Measurements from ENCODE around the gene RANGAP1.
"Not testable (repeated sequence)": the region's sequence is repeated elsewhere in the genome, so short reads cannot be mapped to it uniquely, and the experiment has no call there.

RANGAP1 gene

DNA sequence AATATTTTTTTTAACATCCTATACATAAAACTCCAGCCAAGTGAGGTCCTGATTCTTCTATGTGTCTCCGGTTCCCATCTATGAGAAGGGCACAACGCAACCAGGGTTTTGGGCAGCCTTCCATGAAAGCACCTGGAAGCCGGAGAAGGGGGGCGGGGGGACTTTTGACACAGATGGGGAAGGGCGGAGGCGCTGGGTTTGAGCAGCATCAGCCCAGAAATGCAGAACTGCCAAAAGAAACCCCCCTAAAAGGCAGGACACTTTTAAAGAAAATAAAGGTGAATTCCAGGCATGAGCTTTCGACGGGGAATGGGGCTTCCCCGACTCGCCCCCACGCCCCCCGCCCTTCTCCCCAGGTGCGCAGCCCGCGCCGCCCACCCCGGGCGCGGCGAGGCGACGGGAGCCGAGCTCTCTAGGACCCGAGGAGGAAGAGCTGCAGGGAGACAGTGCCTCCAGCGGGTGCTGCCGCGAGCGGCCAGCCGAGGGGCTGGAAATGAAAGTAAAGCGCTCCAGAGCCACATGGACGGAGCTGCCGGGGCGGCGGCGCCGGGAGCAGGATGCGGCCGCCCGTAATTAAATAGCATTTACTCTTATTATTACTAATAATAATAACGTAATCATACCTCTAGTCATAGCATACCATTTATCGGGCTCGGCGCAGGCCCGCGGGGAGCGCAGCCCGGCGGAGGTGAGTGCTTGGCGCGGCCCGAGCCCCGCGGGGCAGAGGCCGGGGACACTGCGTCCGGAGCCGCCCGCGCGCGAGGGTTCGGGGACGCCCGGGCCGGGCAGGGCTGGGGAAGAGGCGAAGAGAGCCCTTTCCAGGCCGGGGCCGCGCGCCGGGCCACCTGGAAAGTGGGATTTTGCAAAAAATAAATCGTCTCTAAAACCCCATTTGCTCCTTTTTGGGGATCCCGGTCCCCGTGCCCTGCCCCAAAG lies 15.4 kb upstream of the RANGAP1 start, which contains the start of gene ZC3H7B:
TSS of gene ZC3H7B (plus strand) at position 441 of the 936 bp plus-strand sequence. CDS start 19,136 bp downstream, outside the sequence.
- DNase-seq (ENCODE audit: low spot score), result peak; percentile 91

- no peak for DNase-seq (ENCODE audit: low spot score)
Measured at GRCh38 chr22:41300661-41301060, 14.7 kb upstream of the RANGAP1 start.

GRCh38 chr22:41296826-41297667 lies 11.1 kb upstream of the RANGAP1 start:
- no peak for DNase-seq (ENCODE audit: low spot score)

DNA sequence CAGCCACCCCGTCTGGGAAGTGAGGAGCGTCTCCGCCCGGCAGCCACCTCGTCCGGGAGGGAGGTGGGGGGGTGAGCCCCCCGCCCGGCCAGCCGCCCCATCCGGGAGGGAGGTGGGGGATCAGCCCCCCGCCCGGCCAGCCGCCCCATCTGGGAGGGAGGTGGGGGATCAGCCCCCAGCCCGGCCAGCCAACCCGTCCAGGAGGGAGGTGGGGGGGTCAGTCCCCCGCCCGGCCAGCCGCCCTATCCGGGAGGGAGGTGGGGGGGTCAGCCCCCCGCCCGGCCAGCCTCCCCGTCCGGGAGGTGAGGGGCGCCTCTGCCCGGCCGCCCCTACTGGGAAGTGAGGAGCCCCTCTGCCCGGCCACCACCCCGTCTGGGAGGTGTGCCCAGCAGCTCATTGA lies 8.8 kb upstream of the RANGAP1 start:
- not testable (repeated sequence) for DNase-seq (ENCODE audit: low spot score)

DNA sequence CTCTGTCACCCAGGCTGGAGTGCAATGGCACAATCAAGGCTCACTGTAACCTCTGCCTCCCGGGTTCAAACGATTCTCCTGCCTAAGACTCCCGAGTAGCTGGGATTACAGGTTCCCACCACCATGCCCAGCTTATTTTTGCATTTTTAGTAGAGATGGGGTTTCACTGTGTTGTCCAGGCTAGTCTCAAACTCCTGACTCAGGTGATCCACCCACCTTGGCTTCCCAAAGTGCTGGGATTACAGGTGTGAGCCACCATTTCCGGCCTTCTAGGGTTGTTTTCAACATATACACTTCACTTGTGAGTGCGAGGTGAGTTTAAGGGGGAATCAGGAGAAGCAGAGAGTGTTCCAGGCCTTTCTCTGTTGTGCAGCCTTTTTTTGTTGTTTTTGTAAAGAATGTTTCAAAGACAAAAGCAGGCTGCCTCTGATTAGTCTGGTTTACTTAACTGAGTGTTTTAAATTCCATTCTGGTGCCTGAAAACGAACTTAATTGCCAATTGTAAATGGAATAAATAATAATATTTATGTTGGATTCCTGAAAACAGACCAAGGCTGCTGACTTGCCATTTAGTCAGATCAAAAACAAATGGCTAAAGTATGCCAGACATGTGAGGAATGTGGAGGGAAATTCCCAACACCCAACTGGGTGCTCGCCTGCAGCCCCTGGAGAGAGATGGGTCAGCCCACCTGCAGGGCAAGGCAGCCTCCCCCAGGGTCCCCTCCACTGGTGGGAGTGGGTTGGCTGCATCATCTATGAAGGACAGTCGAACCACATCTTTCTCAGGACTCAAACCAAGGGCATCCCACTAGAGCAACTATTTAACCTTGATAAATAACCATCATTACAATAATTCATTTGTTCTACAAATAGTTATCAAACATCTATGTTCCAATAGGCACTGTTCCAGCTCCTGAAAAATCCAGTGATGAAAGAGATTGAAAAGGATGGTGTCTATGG lies 4.6 kb upstream of the RANGAP1 start:
- no peak for DNase-seq (ENCODE audit: low spot score)

GRCh38 chr22:41289671-41290070 lies 3.7 kb upstream of the RANGAP1 start:
- no peak for DNase-seq (ENCODE audit: low spot score)

DNA sequence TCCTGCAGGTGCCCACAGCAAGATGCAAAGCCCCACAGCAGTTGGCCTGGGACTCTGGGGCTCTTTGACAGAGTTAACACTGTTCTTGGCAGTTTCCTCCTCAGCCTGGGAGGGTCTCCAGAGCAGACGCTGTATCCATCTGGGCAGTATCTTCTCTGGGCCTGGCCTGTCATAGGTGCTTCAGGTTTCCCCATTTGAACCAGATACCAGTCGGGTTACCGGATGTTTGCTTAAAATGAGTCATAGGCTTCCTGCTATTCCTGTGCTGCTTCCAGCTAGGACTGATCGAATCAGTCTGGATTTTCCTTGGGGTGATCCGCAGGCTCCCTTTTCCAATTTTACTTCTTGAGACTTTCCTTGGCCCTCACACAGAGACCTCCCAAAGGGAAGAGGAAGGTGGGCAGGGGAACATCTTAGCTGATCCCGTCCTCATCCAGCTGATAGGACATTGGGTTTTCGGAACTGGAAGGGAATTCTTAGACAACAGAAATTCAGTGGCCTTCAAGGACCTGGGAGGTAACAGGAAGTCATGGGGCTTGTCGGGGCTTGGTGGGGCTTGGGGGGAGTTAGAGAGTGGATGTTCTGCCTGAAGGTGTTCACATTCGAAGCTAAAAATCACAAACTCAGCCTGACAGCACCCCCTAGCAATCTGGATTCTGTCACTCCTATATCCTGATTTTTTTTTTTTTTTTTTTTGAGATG lies 2.4 kb upstream of the RANGAP1 start:
- DNase-seq (ENCODE audit: low spot score), result no peak

DNA sequence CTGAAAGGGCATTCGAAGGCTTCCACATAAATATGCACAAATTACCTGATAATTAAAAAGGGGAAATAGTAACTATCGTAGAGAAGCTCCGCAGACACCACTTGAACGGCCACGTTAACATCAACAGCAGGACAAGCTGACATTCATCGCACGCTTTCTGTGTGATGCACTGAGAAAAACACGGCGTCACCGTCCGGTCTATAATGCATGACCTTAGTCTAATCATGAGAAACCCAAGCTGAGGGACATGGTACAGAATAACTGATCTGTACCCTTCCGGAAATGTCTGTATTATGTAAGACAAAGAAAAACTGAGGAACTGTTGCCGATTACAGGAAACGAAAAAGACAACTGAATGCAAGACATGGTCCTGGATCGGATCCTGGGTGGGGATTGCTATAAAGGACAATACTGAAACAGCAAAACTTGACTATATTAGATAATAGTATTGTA lies 678 bp upstream of the RANGAP1 start:
- peak; percentile 89 for DNase-seq (ENCODE audit: low spot score)

- DNase-seq (ENCODE audit: low spot score), result peak; percentile 66
Measured at GRCh38 chr22:41285441-41285819, 557 bp downstream of the RANGAP1 start.

DNA sequence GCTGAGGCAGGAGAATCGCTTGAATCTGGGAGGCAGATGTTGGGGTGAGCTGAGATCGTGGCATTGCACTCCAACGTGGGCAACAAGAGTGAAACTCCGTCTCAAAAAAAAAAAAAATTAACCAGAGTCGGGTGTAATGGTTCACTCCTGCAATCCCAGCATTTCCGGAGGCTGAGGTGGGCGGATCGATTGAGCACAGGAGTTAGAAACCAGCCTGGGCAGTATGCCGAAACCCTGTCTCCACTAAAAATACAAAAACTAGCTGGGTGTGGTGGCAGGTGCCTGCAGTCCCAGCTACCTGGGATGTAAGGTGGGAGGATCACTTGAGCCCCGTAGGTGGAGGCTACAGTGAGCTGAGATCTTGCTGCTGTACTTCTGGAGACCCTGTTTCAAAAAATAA lies 1.5 kb downstream of the RANGAP1 start:
- no peak for DNase-seq (ENCODE audit: low spot score)

- DNase-seq (ENCODE audit: low spot score), result no peak
Measured at GRCh38 chr22:41280854-41281253, 5.1 kb downstream of the RANGAP1 start.

- DNase-seq (ENCODE audit: low spot score), result no peak
Measured at GRCh38 chr22:41280065-41280464, 5.9 kb downstream of the RANGAP1 start.

- no peak for DNase-seq (ENCODE audit: low spot score)
Measured at GRCh38 chr22:41274856-41275255, 11.1 kb downstream of the RANGAP1 start.

GRCh38 chr22:41273128-41273527 lies 12.9 kb downstream of the RANGAP1 start:
- no peak for DNase-seq (ENCODE audit: low spot score)

- DNase-seq (ENCODE audit: low spot score), result no peak
Measured at GRCh38 chr22:41271787-41272186, 14.2 kb downstream of the RANGAP1 start.

- DNase-seq (ENCODE audit: low spot score), result no peak
Measured at GRCh38 chr22:41267958-41268357, 18.0 kb downstream of the RANGAP1 start.

- DNase-seq (ENCODE audit: low spot score), result no peak
Measured at GRCh38 chr22:41264408-41264941, 21.5 kb downstream of the RANGAP1 start.

DNA sequence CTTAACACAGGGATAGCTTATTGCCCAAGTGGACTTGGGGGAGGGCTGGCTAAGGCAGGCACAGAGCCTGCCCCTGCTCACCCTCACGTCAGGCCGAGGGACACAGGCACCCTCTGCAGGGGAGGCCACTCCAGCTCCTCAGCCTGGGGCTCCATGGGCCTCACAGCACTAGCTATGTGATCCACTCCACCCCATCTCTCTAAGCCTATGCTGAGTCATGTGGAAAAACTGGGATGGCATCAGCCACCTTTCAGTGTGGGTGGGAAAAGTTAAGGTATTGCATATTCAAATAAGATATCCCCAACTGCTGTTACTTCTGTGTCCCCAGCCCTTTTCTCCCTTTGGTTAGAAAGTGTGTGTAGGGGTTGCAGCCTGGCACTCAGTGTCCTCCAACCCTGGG lies 22.3 kb downstream of the RANGAP1 start:
- no peak for DNase-seq (ENCODE audit: low spot score)

GRCh38 chr22:41262250-41262765 lies 23.7 kb downstream of the RANGAP1 start:
- no peak for DNase-seq (ENCODE audit: low spot score)

GRCh38 chr22:41261541-41262249 lies 24.3 kb downstream of the RANGAP1 start:
- DNase-seq (ENCODE audit: low spot score), result no peak
